Measurements from ENCODE around the gene BTRC.

GRCh38 chr10:101393378-101393777 lies 39.4 kb downstream of the BTRC start:
- TF ChIP-seq PPARA (CRISPR knock-in tag; IDR thresholded peaks at IDR 0.05; ENCODE audit: borderline replicate concordance) (no peak), ESRRG (CRISPR knock-in tag; IDR thresholded peaks at IDR 0.05) (no peak), OSR1 (CRISPR knock-in tag; IDR thresholded peaks at IDR 0.05) (no peak), ARNTL (CRISPR knock-in tag; IDR thresholded peaks at IDR 0.05; ENCODE audit: borderline replicate concordance, low read depth) (no peak), SNAI2 (CRISPR knock-in tag; IDR thresholded peaks at IDR 0.05) (no peak)
